Measurements from ENCODE around the gene PRRT2.

Gene PRRT2

GRCh38 chr16:29794231-29794710 lies 17.7 kb upstream of the PRRT2 start:
- Histone ChIP-seq H3K27me3 (replicated peaks; ENCODE audit: insufficient read depth, low read length) (no peaks in the 10 kb centered on the region), H3F3A (ENCODE audit: insufficient read depth, low read length) (no peaks in the 10 kb centered on the region), H2AFZ (ENCODE audit: low read length) (no peak overlapping the region), H3K9me2 (replicated peaks; ENCODE audit: insufficient read depth, low read length) (no peaks in the 10 kb centered on the region), H3K4me2 (ENCODE audit: low read depth, low read length) (no peak overlapping the region), H3K79me2 (ENCODE audit: low read length) (peaks cover 86% of the 10 kb centered on the region), H3K27ac (ENCODE audit: low read length) (no peak overlapping the region), H3K36me3 (replicated peaks; ENCODE audit: insufficient read depth, low read length) (peaks cover 27% of the 10 kb centered on the region), H4K20me1 (ENCODE audit: insufficient read depth, low read length) (no peaks in the 10 kb centered on the region), H3K9me3 (replicated peaks; ENCODE audit: insufficient read depth, low read length) (no peaks in the 10 kb centered on the region), H3K9ac (ENCODE audit: low read length) (no peak overlapping the region), H3K4me1 (ENCODE audit: low read length) (peaks cover 19% of the 10 kb centered on the region), H3K4me3 (ENCODE audit: low read length) (no peak overlapping the region)
- DNase-seq: no peak
- no peak for TF ChIP-seq EZH2 (optimal IDR thresholded peaks at IDR 0.05; ENCODE audit: low read depth, low read length)

DNA sequence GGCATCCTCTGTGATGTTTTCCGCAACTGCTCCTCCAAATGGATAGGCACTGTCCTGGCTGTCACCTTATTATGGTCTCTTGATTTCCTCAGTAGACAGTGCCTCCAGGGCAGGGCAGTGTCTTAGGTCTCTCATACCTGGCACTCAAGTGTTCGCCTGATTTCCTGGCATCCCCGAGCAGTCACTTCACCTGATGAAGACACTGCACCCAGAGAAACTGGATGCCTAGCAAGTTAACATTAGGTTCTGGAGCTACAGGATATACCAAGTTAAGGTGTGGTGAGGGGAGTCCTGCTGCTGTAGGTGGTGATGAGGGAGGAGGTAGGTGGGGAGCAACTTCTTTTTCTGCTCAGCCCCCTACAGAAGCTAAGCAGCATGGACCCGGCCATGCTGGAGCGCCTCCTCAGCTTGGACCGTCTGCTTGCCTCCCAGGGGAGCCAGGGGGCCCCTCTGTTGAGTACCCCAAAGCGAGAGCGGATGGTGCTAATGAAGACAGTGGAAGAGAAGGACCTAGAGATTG lies 9.5 kb upstream of the PRRT2 start:
- Histone ChIP-seq H3K9ac (ENCODE audit: low read length) (no peak overlapping the region), H3F3A (ENCODE audit: insufficient read depth, low read length) (peaks cover 26% of the 10 kb centered on the region), H3K4me3 (ENCODE audit: low read length) (no peak overlapping the region), H3K27me3 (replicated peaks; ENCODE audit: insufficient read depth, low read length) (no peaks in the 10 kb centered on the region), H3K27ac (ENCODE audit: low read length) (no peak overlapping the region), H3K9me2 (replicated peaks; ENCODE audit: insufficient read depth, low read length) (no peaks in the 10 kb centered on the region), H3K79me2 (ENCODE audit: low read length) (peaks cover 18% of the 10 kb centered on the region), H3K4me1 (ENCODE audit: low read length) (peaks cover 12% of the 10 kb centered on the region), H2AFZ (ENCODE audit: low read length) (no peak overlapping the region), H3K36me3 (replicated peaks; ENCODE audit: insufficient read depth, low read length) (peaks cover 17% of the 10 kb centered on the region), H3K9me3 (replicated peaks; ENCODE audit: insufficient read depth, low read length) (no peaks in the 10 kb centered on the region), H4K20me1 (ENCODE audit: insufficient read depth, low read length) (no peaks in the 10 kb centered on the region), H3K4me2 (ENCODE audit: low read depth, low read length) (no peak overlapping the region)
- no peak for DNase-seq
- TF ChIP-seq, protein P1, sequence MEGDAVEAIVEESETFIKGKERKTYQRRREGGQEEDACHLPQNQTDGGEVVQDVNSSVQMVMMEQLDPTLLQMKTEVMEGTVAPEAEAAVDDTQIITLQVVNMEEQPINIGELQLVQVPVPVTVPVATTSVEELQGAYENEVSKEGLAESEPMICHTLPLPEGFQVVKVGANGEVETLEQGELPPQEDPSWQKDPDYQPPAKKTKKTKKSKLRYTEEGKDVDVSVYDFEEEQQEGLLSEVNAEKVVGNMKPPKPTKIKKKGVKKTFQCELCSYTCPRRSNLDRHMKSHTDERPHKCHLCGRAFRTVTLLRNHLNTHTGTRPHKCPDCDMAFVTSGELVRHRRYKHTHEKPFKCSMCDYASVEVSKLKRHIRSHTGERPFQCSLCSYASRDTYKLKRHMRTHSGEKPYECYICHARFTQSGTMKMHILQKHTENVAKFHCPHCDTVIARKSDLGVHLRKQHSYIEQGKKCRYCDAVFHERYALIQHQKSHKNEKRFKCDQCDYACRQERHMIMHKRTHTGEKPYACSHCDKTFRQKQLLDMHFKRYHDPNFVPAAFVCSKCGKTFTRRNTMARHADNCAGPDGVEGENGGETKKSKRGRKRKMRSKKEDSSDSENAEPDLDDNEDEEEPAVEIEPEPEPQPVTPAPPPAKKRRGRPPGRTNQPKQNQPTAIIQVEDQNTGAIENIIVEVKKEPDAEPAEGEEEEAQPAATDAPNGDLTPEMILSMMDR (IDR thresholded peaks at IDR 0.05; ENCODE audit: low read length): no peak
- no peak for TF ChIP-seq EZH2 (optimal IDR thresholded peaks at IDR 0.05; ENCODE audit: low read depth, low read length)

- Histone ChIP-seq H3K27ac (ENCODE audit: low read length) (peak overlapping the region; percentile 83; the same call in 1 of the 2 replicates), H3K4me3 (ENCODE audit: low read length) (no peak overlapping the region), H3K79me2 (ENCODE audit: low read length) (peaks cover 21% of the 10 kb centered on the region), H3K36me3 (replicated peaks; ENCODE audit: insufficient read depth, low read length) (peaks cover 8% of the 10 kb centered on the region), H3F3A (ENCODE audit: insufficient read depth, low read length) (peaks cover 41% of the 10 kb centered on the region), H3K9me3 (replicated peaks; ENCODE audit: insufficient read depth, low read length) (no peaks in the 10 kb centered on the region), H3K4me1 (ENCODE audit: low read length) (peaks cover 21% of the 10 kb centered on the region), H3K27me3 (replicated peaks; ENCODE audit: insufficient read depth, low read length) (no peaks in the 10 kb centered on the region), H2AFZ (ENCODE audit: low read length) (no peak overlapping the region), H3K4me2 (ENCODE audit: low read depth, low read length) (peak overlapping the region; percentile 84), H3K9me2 (replicated peaks; ENCODE audit: insufficient read depth, low read length) (no peaks in the 10 kb centered on the region), H3K9ac (ENCODE audit: low read length) (peak overlapping the region; percentile 90; the same call in 1 of the 2 replicates), H4K20me1 (ENCODE audit: insufficient read depth, low read length) (no peaks in the 10 kb centered on the region)
- DNase-seq: no peak
- TF ChIP-seq EZH2phosphoT487 (IDR thresholded peaks at IDR 0.05; ENCODE audit: low read length) (no peak), EZH2 (optimal IDR thresholded peaks at IDR 0.05; ENCODE audit: low read depth, low read length) (no peak)
- TF ChIP-seq, protein P1 (IDR thresholded peaks at IDR 0.05; ENCODE audit: low read length): no peak
These were observed 8.0 kb upstream of the PRRT2 start for GRCh38 chr16:29804020-29804419.
